Panc1 (cell line): ENCODE measurements around the gene NR4A3. TPM values are rescaled to one million over a fixed set of nuclear protein-coding genes. Genes with fewer than 3 reads are reported as not detected.

ENCODE experiments used
- ATAC-seq: fragments of 200-7000 bp; cut with Tn5 transposase; 2 replicates; pipeline ENCODE4 v1.9.1; 2020; ENCODE audit warnings: mild to moderate bottlenecking, moderate library complexity
- BruUV-seq: library from RNA; stranded (reverse); fragments of 400-500 nt; replicated peaks from 2 replicates; lab custom pipeline; 2021; lab: Mats Ljungman, UMichigan
- CTCF ChIA-PET: fragments of 300-600 bp; sonication (Branson Sonifier 250); formaldehyde crosslinking; loops from one replicate; lab custom pipeline; 2022; ENCODE audit warnings: antibody characterized with exemption; lab: Charles Lee
- POLR2A ChIA-PET: fragments of 300-600 bp; sonication (Branson Sonifier 250); formaldehyde crosslinking; loops from one replicate; lab custom pipeline; 2022; ENCODE audit warnings: antibody characterized with exemption; lab: Charles Lee
- DNase-seq: peaks from one replicate; pipeline ENCODE4 v3.0.0-alpha.2; 2010; ENCODE audit warnings: low read depth, low spot score
- H3K27ac ChIP-seq: 2 replicates; pipeline ENCODE4 v1.5.1; 2011; ENCODE audit warnings: mild to moderate bottlenecking, low read length, inconsistent platforms
- H3K27me3 ChIP-seq: fragments of 200-500 bp; sonication (Bioruptor generic); 2 replicates; pipeline ENCODE4 v1.6.0; 2014; ENCODE audit warnings: low read length, inconsistent platforms; ENCODE audit not compliant: control insufficient read depth, insufficient read depth
- H3K36me3 ChIP-seq: fragments of 200-500 bp; sonication (Bioruptor generic); 2 replicates; pipeline ENCODE4 v1.5.1; 2014; ENCODE audit warnings: inconsistent platforms, mild to moderate bottlenecking, low read length, moderate library complexity; ENCODE audit not compliant: control insufficient read depth, insufficient read depth
- H3K4me1 ChIP-seq: 2 replicates; pipeline ENCODE4 v1.5.1; 2011; ENCODE audit warnings: inconsistent platforms, mild to moderate bottlenecking, low read length, moderate library complexity; ENCODE audit not compliant: control insufficient read depth, insufficient read depth
- H3K4me3 ChIP-seq, 2 experiments: 2 replicates each; pipeline ENCODE4 v1.5.1; 2011 to 2012; ENCODE audit warnings: low read depth in 2 of 2, low read length in 2 of 2, mild to moderate bottlenecking in 2 of 2, inconsistent platforms in 1 of 2, moderate library complexity in 1 of 2
- H3K9me3 ChIP-seq: fragments of 200-500 bp; sonication (Bioruptor generic); 2 replicates; pipeline ENCODE4 v1.5.1; 2014; ENCODE audit warnings: low read depth, mild to moderate bottlenecking, inconsistent platforms, low read length, moderate library complexity; ENCODE audit not compliant: control insufficient read depth, insufficient read depth
- POLR2AphosphoS5 ChIP-seq: IDR thresholded peaks from 2 replicates; pipeline ENCODE4 v1.6.1; 2012; ENCODE audit warnings: mild to moderate bottlenecking, low read depth, low read length, moderate library complexity
- REST ChIP-seq, 2 experiments: IDR thresholded peaks; 2 replicates each; pipeline ENCODE4 v1.6.1; 2011 to 2012; ENCODE audit warnings: low read depth in 2 of 2, control low read depth in 1 of 2, low read length in 1 of 2, mild to moderate bottlenecking in 1 of 2, moderate library complexity in 1 of 2; ENCODE audit not compliant: insufficient read depth in 1 of 2
- SIN3A ChIP-seq: IDR thresholded peaks from 2 replicates; pipeline ENCODE4 v1.6.1; 2012; ENCODE audit warnings: low read depth, mild to moderate bottlenecking, low read length, moderate library complexity, borderline replicate concordance; ENCODE audit not compliant: insufficient read depth
- TCF7L2 ChIP-seq: IDR thresholded peaks from 2 replicates; pipeline ENCODE4 v1.6.1; 2011; ENCODE audit warnings: mild to moderate bottlenecking, low read depth, low read length, inconsistent platforms
- in situ Hi-C: cut with HindIII; loops from 2 replicates; pipeline ENCODE4 v1.10.0; 2016; ENCODE audit warnings: low sequenced_read_pairs, low pct_unique_long_range_greater_than_20kb
- intact Hi-C: fragments of 100-400 bp; cut with micrococcal nuclease; formaldehyde crosslinking; loops from one replicate; pipeline ENCODE4 v1.10.0; 2022; ENCODE audit not compliant: unreplicated experiment
- total RNA-seq: library from RNA; stranded (reverse); gene quantifications from one replicate; pipeline ENCODE4 v1.2.1, GENCODE V29; 2021; ENCODE audit not compliant: unreplicated experiment
- TF ChIP-seq, protein P1 (sequence below): fragments of 450-650 bp; IDR thresholded peaks from 2 replicates; pipeline ENCODE4 v1.5.1; 2017; ENCODE audit warnings: mild to moderate bottlenecking

Gene NR4A3
- total RNA-seq, 1 experiment from 2014 or later, result 0.13 TPM

GRCh38 chr9:99828417-99829176 lies 6.9 kb downstream of the NR4A3 start:
- H3K4me3 ChIP-seq, result no peak overlapping the region
- POLR2A ChIA-PET, result no interaction called here
- TF ChIP-seq POLR2AphosphoS5 (no peak), REST (IDR thresholded peaks at IDR 0.05; ENCODE audit: insufficient read depth in 1 of 2, low read depth in 2 of 2, low read length in 1 of 2) (no peak), TCF7L2 (no peak), SIN3A (no peak)
- TF ChIP-seq, protein P1, sequence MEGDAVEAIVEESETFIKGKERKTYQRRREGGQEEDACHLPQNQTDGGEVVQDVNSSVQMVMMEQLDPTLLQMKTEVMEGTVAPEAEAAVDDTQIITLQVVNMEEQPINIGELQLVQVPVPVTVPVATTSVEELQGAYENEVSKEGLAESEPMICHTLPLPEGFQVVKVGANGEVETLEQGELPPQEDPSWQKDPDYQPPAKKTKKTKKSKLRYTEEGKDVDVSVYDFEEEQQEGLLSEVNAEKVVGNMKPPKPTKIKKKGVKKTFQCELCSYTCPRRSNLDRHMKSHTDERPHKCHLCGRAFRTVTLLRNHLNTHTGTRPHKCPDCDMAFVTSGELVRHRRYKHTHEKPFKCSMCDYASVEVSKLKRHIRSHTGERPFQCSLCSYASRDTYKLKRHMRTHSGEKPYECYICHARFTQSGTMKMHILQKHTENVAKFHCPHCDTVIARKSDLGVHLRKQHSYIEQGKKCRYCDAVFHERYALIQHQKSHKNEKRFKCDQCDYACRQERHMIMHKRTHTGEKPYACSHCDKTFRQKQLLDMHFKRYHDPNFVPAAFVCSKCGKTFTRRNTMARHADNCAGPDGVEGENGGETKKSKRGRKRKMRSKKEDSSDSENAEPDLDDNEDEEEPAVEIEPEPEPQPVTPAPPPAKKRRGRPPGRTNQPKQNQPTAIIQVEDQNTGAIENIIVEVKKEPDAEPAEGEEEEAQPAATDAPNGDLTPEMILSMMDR, result no peak

GRCh38 chr9:99831857-99832557 lies 10.3 kb downstream of the NR4A3 start:
- in situ Hi-C loops, result no loop called here
- Histone ChIP-seq H3K4me1 (no peaks in the 10 kb centered on the region), H3K9me3 (no peaks in the 10 kb centered on the region), H3K4me3 (no peak overlapping the region), H3K27me3 (no peaks in the 10 kb centered on the region; the same call in 1 of the 2 replicates), H3K36me3 (no peaks in the 10 kb centered on the region), H3K27ac (no peak overlapping the region)
- POLR2A ChIA-PET, result no interaction called here
- CTCF ChIA-PET, result no interaction called here
- intact Hi-C loops, result no loop called here
- ATAC-seq, result no peak
- DNase-seq, result no peak
- BruUV-seq, result no TSS peak
- TF ChIP-seq SIN3A (no peak), POLR2AphosphoS5 (no peak), REST (IDR thresholded peaks at IDR 0.05; ENCODE audit: insufficient read depth in 1 of 2, low read depth in 2 of 2, low read length in 1 of 2) (no peak), TCF7L2 (no peak)
- TF ChIP-seq, protein P1, result no peak

More at GRCh38 chr9:99828417-99829176, 6.9 kb downstream of the NR4A3 start:
- intact Hi-C loops (no loop called here), in situ Hi-C loops (no loop called here)
- BruUV-seq, result no TSS peak
- CTCF ChIA-PET, result no interaction called here
- no peaks in the 10 kb centered on the region for H3K4me1 ChIP-seq
- no peaks in the 10 kb centered on the region for H3K9me3 ChIP-seq
- no peak overlapping the region for H3K27ac ChIP-seq
- ATAC-seq (no peak), DNase-seq (no peak)
- no peaks in the 10 kb centered on the region; the same call in 1 of the 2 replicates for H3K27me3 ChIP-seq
- no peaks in the 10 kb centered on the region for H3K36me3 ChIP-seq
